CD14-positive monocyte (primary cell): Measurements from ENCODE around the gene CHST3. TPM values are rescaled to one million over a fixed set of nuclear protein-coding genes. Genes with fewer than 3 reads are reported as not detected.

Source experiments
- DNase-seq, 3 donors: peaks; one replicate each; pipeline ENCODE4 v3.0.0-alpha.2; 2011 to 2022
- H2AFZ ChIP-seq: 2 replicates; pipeline ENCODE4 v1.6.0; 2012; ENCODE audit warnings: mild to moderate bottlenecking, low read depth, low read length, inconsistent platforms; ENCODE audit not compliant: insufficient read depth, poor library complexity, severe bottlenecking
- H3K27ac ChIP-seq, 2 donors: 1 replicate in 1 of 2; 2 replicates in 1 of 2; pipeline ENCODE4 v1.5.1; 2012 to 2013; ENCODE audit warnings: low read length in 2 of 2, control low read depth in 1 of 2, inconsistent platforms in 1 of 2, low read depth in 1 of 2, mild to moderate bottlenecking in 1 of 2
- H3K27me3 ChIP-seq, 2 donors: one replicate each; pipeline versions ENCODE4 v1.6.0 to v1.6.1; 2011 to 2013; ENCODE audit warnings: low read length in 2 of 2; ENCODE audit not compliant: control insufficient read depth in 2 of 2, insufficient read depth in 2 of 2
- H3K36me3 ChIP-seq, 2 donors: replicated peaks in 1 of 2; 1 replicate in 1 of 2; 2 replicates in 1 of 2; pipeline versions ENCODE4 v1.5.1 to v1.6.1; 2012 to 2013; ENCODE audit warnings: low read length in 2 of 2, control low read depth in 1 of 2, inconsistent platforms in 1 of 2, mild to moderate bottlenecking in 1 of 2; ENCODE audit not compliant: insufficient read depth in 2 of 2, control insufficient read depth in 1 of 2
- H3K4me1 ChIP-seq, 2 donors: 1 replicate in 1 of 2; 2 replicates in 1 of 2; pipeline versions ENCODE4 v1.5.1 to v1.6.1; 2012 to 2013; ENCODE audit warnings: low read length in 2 of 2, control low read depth in 1 of 2, inconsistent platforms in 1 of 2, mild to moderate bottlenecking in 1 of 2, moderate library complexity in 1 of 2; ENCODE audit not compliant: insufficient read depth in 2 of 2, control insufficient read depth in 1 of 2
- H3K4me2 ChIP-seq: replicated peaks from 2 replicates; pipeline ENCODE3; 2012; ENCODE audit warnings: low read length, moderate library complexity, mild to moderate bottlenecking; ENCODE audit not compliant: poor library complexity, severe bottlenecking; ENCODE audit errors: extremely low read depth
- H3K4me3 ChIP-seq, 3 experiments: fragments of 200-600 bp in 1 of 3; sonication (generic) in 1 of 3; replicated peaks in 1 of 3; 1 replicate in 2 of 3; 2 replicates in 1 of 3; pipeline ENCODE4 v1.5.1; 2011 to 2013; ENCODE audit warnings: low read length in 3 of 3, mild to moderate bottlenecking in 3 of 3, control low read depth in 2 of 3, low read depth in 2 of 3, inconsistent platforms in 1 of 3, moderate library complexity in 1 of 3
- H3K79me2 ChIP-seq: 2 replicates; pipeline ENCODE4 v1.6.0; 2012; ENCODE audit warnings: mild to moderate bottlenecking, control low read depth, inconsistent platforms, low read length, moderate library complexity; ENCODE audit not compliant: insufficient read depth
- H3K9ac ChIP-seq: 2 replicates; pipeline ENCODE4 v1.6.0; 2017; ENCODE audit warnings: low read length, mild to moderate bottlenecking; ENCODE audit not compliant: insufficient read depth, poor library complexity, severe bottlenecking
- H3K9me3 ChIP-seq, 2 donors: replicated peaks in 1 of 2; 1 replicate in 1 of 2; 2 replicates in 1 of 2; pipeline versions ENCODE4 v1.5.1 to v1.6.1; 2012 to 2013; ENCODE audit warnings: low read length in 2 of 2, control low read depth in 1 of 2; ENCODE audit not compliant: control insufficient read depth in 1 of 2, insufficient read depth in 1 of 2
- H4K20me1 ChIP-seq: 2 replicates; pipeline ENCODE4 v1.6.0; 2012; ENCODE audit warnings: mild to moderate bottlenecking, low read length, control low read depth, moderate library complexity; ENCODE audit not compliant: insufficient read depth
- H3K27ac Mint-ChIP-seq, 7 donors: one replicate each; pipeline ENCODE4 v1.8.0; 2020; ENCODE audit warnings: mild to moderate bottlenecking in 7 of 7, mixed read lengths in 7 of 7, moderate library complexity in 6 of 7, inconsistent platforms in 2 of 7
- H3K27me3 Mint-ChIP-seq, 3 donors: one replicate each; pipeline ENCODE4 v1.8.0; 2021 to 2022; ENCODE audit warnings: low read depth in 3 of 3, mild to moderate bottlenecking in 3 of 3, mixed read lengths in 3 of 3, moderate library complexity in 3 of 3, inconsistent platforms in 1 of 3
- H3K36me3 Mint-ChIP-seq, 2 donors: one replicate each; pipeline ENCODE4 v1.8.0; 2020; ENCODE audit warnings: mixed read lengths in 2 of 2, inconsistent platforms in 1 of 2, mild to moderate bottlenecking in 1 of 2
- H3K4me1 Mint-ChIP-seq: one replicate; pipeline ENCODE4 v1.8.0; 2020; ENCODE audit warnings: mild to moderate bottlenecking, mixed read lengths
- H3K4me3 Mint-ChIP-seq, 2 donors: one replicate each; pipeline ENCODE4 v1.8.0; 2020; ENCODE audit warnings: mild to moderate bottlenecking in 2 of 2, mixed read lengths in 2 of 2, moderate library complexity in 1 of 2
- H3K9me3 Mint-ChIP-seq, 7 donors: one replicate each; pipeline ENCODE4 v1.8.0; 2020 to 2022; ENCODE audit warnings: mixed read lengths in 7 of 7, mild to moderate bottlenecking in 6 of 7, moderate library complexity in 6 of 7, inconsistent platforms in 2 of 7
- CTCF ChIP-seq: fragments of 200-600 bp; IDR thresholded peaks from one replicate; pipeline ENCODE4 v1.8.0; 2022; ENCODE audit warnings: antibody characterized with exemption, mild to moderate bottlenecking
- WGBS: methylation state at CpG from one replicate; pipeline ENCODE4 v1.1.5; 2013; ENCODE audit warnings: missing lambda C conversion rate; ENCODE audit not compliant: insufficient coverage; 5-methylcytosine and 5-hydroxymethylcytosine counted together
- intact Hi-C, 2 donors: fragments of 100-400 bp; cut with micrococcal nuclease; formaldehyde crosslinking; loops; one replicate each; pipeline versions ENCODE4 v1.15.0 to v1.15.1; 2023
- polyA plus RNA-seq, 3 donors: library from polyadenylated mRNA; depleted of rRNA in 1 of 3; unstranded in 2 of 3; stranded (reverse) in 1 of 3; fragments of 300-500 nt in 2 of 3; fragments of >200 nt in 1 of 3; fragmentation: Illumina TruSeq in 2 of 3; gene quantifications; 1 replicate in 2 of 3; 2 replicates in 1 of 3; pipeline ENCODE4 v1.2.3, GENCODE V29; 2012 to 2021

Gene CHST3
- polyA plus RNA-seq, 3 donors: not detected

GRCh38 chr10:71989661-71990454 is 25.7 kb downstream of the CHST3 start:
- H3K27ac Mint-ChIP-seq: no peak overlapping the region
- Histone ChIP-seq H3K27ac (no peak overlapping the region), H3K79me2 (no peaks in the 10 kb centered on the region)

GRCh38 chr10:71990706-71991269 is 26.6 kb downstream of the CHST3 start:
- Histone ChIP-seq H3K9me3 (no peaks in the 10 kb centered on the region), H3K27ac (no peak overlapping the region), H4K20me1 (no peaks in the 10 kb centered on the region), H3K79me2 (no peaks in the 10 kb centered on the region), H3K4me3 (no peak overlapping the region), H3K27me3 (no peaks in the 10 kb centered on the region), H2AFZ (no peak overlapping the region), H3K4me1 (peaks cover 0 to 4% of the 10 kb centered on the region in 2 donors), H3K36me3 (no peaks in the 10 kb centered on the region), H3K9ac (no peak overlapping the region), H3K4me2 (no peak overlapping the region)
- Mint-ChIP-seq H3K9me3 (peaks cover 0 to 2% (median 0%) of the 10 kb centered on the region in 7 donors), H3K27me3 (peaks cover 3 to 7% (median 4%) of the 10 kb centered on the region in 3 donors), H3K4me1 (peaks cover 3% of the 10 kb centered on the region), H3K36me3 (no peaks in the 10 kb centered on the region), H3K27ac (no peak overlapping the region), H3K4me3 (no peak overlapping the region)
- no peak for DNase-seq
- 97% methylated on average over 4 of the region's 7 CpGs for WGBS
- no peak for TF ChIP-seq CTCF
- intact Hi-C loops: no loop called here

More at GRCh38 chr10:71989661-71990454, 25.7 kb downstream of the CHST3 start:
- H2AFZ ChIP-seq: no peak overlapping the region
- H3K4me3 Mint-ChIP-seq: no peak overlapping the region
- H3K9me3 ChIP-seq: no peaks in the 10 kb centered on the region
- H3K27me3 Mint-ChIP-seq: peaks cover 3 to 7% (median 4%) of the 10 kb centered on the region in 3 donors
- no peaks in the 10 kb centered on the region for H3K36me3 ChIP-seq
- H3K4me1 Mint-ChIP-seq: peaks cover 12% of the 10 kb centered on the region
- H3K36me3 Mint-ChIP-seq: no peaks in the 10 kb centered on the region
- no peaks in the 10 kb centered on the region for H3K27me3 ChIP-seq
- no peak for TF ChIP-seq CTCF
- H3K4me2 ChIP-seq: no peak overlapping the region
- peaks cover 9 to 13% of the 10 kb centered on the region in 2 donors for H3K4me1 ChIP-seq
- DNase-seq: no peak
- 60% methylated on average over 2 of the region's 6 CpGs for WGBS
- H4K20me1 ChIP-seq: no peaks in the 10 kb centered on the region
- H3K4me3 ChIP-seq: no peak overlapping the region
- intact Hi-C loops: no loop called here
- H3K9me3 Mint-ChIP-seq: peaks cover 0 to 2% (median 0%) of the 10 kb centered on the region in 7 donors
- no peak overlapping the region for H3K9ac ChIP-seq
